Measurements from ENCODE around the gene NTN5. TPM values are rescaled to one million over a fixed set of nuclear protein-coding genes. Genes with fewer than 3 reads are reported as not detected.
A peak's percentile ranks its signal among the peaks of the same experiment; 100 is the strongest.

Gene NTN5
- total RNA-seq, 3 donors from 2014 or later (not counting 1 experiment from before 2014, with no cell fraction given), result 1.3 to 3.4 (median 2.1) TPM

GRCh38 chr19:48623556-48624066, 49.2 kb downstream of the NTN5 start:
- H3K4me1 ChIP-seq (ENCODE audit: control insufficient read depth, insufficient read depth, low read length), result peaks cover 66% of the 10 kb centered on the region
- no peak for ATAC-seq
- peak overlapping the region; percentile 82 to 87 for H3K27ac Mint-ChIP-seq
- no peaks in the 10 kb centered on the region for H3K36me3 Mint-ChIP-seq
- peak in 1 of 2 donors; percentile 24 for DNase-seq
- peak overlapping the region; percentile 76 for H3K27ac ChIP-seq (ENCODE audit: low read length)
- no peaks in the 10 kb centered on the region for H3K27me3 Mint-ChIP-seq (ENCODE audit: low read depth in 2 of 2)
- no peaks in the 10 kb centered on the region for H3K9me3 Mint-ChIP-seq
- peaks cover 2% of the 10 kb centered on the region for H3K36me3 ChIP-seq (ENCODE audit: control insufficient read depth, insufficient read depth, low read length)
- intact Hi-C loops (cut with micrococcal nuclease), result no loop called here
- 56% methylated on average over 8 of the region's 8 CpGs for WGBS (ENCODE audit: insufficient coverage)
- peak overlapping the region; percentile 13 for H3K4me3 ChIP-seq (ENCODE audit: low read length)
- no peak for TF ChIP-seq CTCF (IDR thresholded peaks at IDR 0.05)
- H3K4me3 Mint-ChIP-seq, result peak overlapping the region; percentile 86
- no peaks in the 10 kb centered on the region for H3K9me3 ChIP-seq (ENCODE audit: control insufficient read depth, insufficient read depth, low read length)
- peaks cover 46 to 60% of the 10 kb centered on the region in 2 donors for H3K4me1 Mint-ChIP-seq
- no peaks in the 10 kb centered on the region for H3K27me3 ChIP-seq (ENCODE audit: control insufficient read depth, insufficient read depth, low read length)

DNA sequence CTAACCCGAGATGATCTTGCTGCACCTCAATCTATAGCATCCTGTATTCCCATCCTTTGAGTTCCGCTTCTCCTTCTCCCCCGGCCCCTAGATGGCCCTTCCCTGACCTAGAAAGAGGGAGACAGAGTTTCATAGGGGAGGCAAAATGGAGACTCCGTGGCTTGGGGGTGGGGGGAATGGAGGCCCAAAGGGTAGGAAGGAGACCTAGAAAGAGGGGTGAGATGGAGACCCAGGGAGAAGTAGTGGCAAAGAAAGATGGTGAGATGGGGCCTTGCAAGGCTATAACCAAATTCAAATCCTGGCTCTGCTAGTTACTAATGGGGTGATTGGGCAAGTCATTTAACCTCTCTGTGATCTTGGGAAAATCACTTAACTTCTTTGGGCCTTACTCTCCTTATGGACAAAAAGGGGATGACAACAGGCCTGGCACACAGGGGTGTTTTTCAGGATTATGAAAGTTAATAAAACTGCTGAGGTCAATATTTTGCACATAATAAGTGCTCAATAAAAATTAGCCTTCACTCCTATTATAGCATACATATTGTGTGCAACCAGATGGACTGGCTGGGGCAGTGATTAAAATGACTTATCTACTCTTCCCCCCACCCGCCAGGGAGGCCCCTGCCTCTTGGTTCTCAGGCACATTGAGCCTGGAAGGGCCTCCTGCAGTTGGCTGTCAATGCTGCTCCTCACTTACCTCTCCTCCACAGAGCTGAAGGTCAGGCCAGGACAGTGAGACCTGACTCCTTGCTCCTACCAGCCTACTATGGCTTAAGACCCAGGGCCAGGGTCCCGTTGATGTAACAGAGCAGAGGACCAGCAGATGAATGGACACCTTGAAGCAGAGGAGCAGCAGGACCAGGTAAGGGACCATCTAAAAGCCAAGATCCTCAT, 52.9 kb downstream of the NTN5 start:
- no peaks in the 10 kb centered on the region for H3K36me3 Mint-ChIP-seq
- H3K9me3 ChIP-seq (ENCODE audit: control insufficient read depth, insufficient read depth, low read length), result no peaks in the 10 kb centered on the region
- no peak for DNase-seq
- H3K4me1 Mint-ChIP-seq, result peaks cover 49 to 58% of the 10 kb centered on the region in 2 donors
- H3K27me3 ChIP-seq (ENCODE audit: control insufficient read depth, insufficient read depth, low read length), result no peaks in the 10 kb centered on the region
- TF ChIP-seq CTCF (IDR thresholded peaks at IDR 0.05), result no peak
- no peaks in the 10 kb centered on the region for H3K27me3 Mint-ChIP-seq (ENCODE audit: low read depth in 2 of 2)
- H3K27ac Mint-ChIP-seq, result peak overlapping the region; percentile 97 to 99
- peak overlapping the region; percentile 65 for H3K27ac ChIP-seq (ENCODE audit: low read length)
- H3K4me1 ChIP-seq (ENCODE audit: control insufficient read depth, insufficient read depth, low read length), result peaks cover 62% of the 10 kb centered on the region
- peak overlapping the region; percentile 96 for H3K4me3 Mint-ChIP-seq
- H3K4me3 ChIP-seq (ENCODE audit: low read length), result peak overlapping the region; percentile 99
- intact Hi-C loops (cut with micrococcal nuclease), result loop anchor here (2.0 kb wide), 1 partner anchor 17 kb away; the partner anchor contains the start of gene DBP
- 45% methylated on average over 4 of the region's 6 CpGs for WGBS (ENCODE audit: insufficient coverage)
- no peak for ATAC-seq
- H3K9me3 Mint-ChIP-seq, result no peaks in the 10 kb centered on the region
- peaks cover 29% of the 10 kb centered on the region for H3K36me3 ChIP-seq (ENCODE audit: control insufficient read depth, insufficient read depth, low read length)

GRCh38 chr19:48618916-48619691, 53.7 kb downstream of the NTN5 start, which contains the start of the genes RPL18 and SPHK2:
RPL18 (minus strand) TSS chr19:48619178; CDS start chr19:48619143, 35 bp downstream.
SPHK2 (plus strand) TSS chr19:48619506; CDS start chr19:48620515, 1,009 bp downstream.
- ATAC-seq, result peak; percentile 79 to 94 (median 83)

More at GRCh38 chr19:48618916-48619691, 53.7 kb downstream of the NTN5 start, which contains the start of the genes RPL18 and SPHK2:
- Histone ChIP-seq H3K36me3 (ENCODE audit: control insufficient read depth, insufficient read depth, low read length) (peaks cover 33% of the 10 kb centered on the region), H3K27me3 (ENCODE audit: control insufficient read depth, insufficient read depth, low read length) (no peaks in the 10 kb centered on the region), H3K27ac (ENCODE audit: low read length) (peak within 1 kb of the TSS; percentile 65), H3K4me1 (ENCODE audit: control insufficient read depth, insufficient read depth, low read length) (peaks cover 54% of the 10 kb centered on the region), H3K9me3 (ENCODE audit: control insufficient read depth, insufficient read depth, low read length) (no peaks in the 10 kb centered on the region), H3K4me3 (ENCODE audit: low read length) (peak within 1 kb of the TSS; percentile 99)
- TF ChIP-seq CTCF (IDR thresholded peaks at IDR 0.05), result no peak
- H3K4me1 Mint-ChIP-seq, result peaks cover 46 to 50% of the 10 kb centered on the region in 2 donors
- under 1% methylated on average over 69 of the region's 69 CpGs for WGBS (ENCODE audit: insufficient coverage)
- intact Hi-C loops (cut with micrococcal nuclease), result loop anchor here (2.0 kb wide), 1 partner anchor 18 kb away; the partner anchor contains the start of gene DBP
- H3K27me3 Mint-ChIP-seq (ENCODE audit: low read depth in 2 of 2), result no peaks in the 10 kb centered on the region
- H3K27ac Mint-ChIP-seq, result peak within 1 kb of the TSS; percentile 97 to 99
- H3K9me3 Mint-ChIP-seq, result no peaks in the 10 kb centered on the region
- DNase-seq, result peak; percentile 94 to 99
- H3K4me3 Mint-ChIP-seq, result peak within 1 kb of the TSS; percentile 96
- H3K36me3 Mint-ChIP-seq, result no peaks in the 10 kb centered on the region
